ENCODE data around the gene CCDC14. TPM values are rescaled to one million over a fixed set of nuclear protein-coding genes. Genes with fewer than 3 reads are reported as not detected.

CCDC14 gene
- total and polyA plus RNA-seq, 7 donors: 3.6 to 43.8 (median 23.9) TPM

DNA sequence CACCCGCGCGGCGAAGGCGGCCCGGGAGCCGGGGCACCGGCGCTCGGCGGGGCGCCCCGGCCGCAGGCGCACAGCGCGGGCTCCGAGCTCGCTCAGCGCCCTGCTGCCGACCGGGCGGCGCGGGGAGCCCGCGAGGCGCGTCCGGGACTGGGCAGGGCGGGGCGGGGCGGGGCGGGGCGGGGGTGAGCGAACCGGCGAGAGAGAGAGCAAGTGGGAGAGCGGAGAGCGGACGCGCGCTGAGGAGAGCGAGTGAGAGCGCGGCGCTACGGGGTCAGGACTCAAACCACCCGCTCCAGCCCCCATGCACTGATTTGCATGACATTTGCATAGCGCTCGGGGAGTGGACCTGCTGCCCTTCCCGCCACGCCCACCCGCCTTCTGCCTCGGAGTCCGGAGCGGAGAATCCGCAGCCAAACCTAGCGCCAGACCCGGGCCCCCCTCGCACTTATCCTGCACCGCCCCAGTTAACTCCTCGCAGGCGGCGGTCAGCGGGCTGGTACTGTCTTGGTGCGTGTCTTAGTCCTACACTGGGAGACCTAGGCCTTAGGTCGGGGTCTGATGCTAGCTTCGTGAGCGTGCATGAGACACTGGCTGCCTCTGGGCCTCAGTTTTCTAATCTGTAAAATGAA is 76.7 kb downstream of the CCDC14 start, which contains the start of gene MYLK:
MYLK (minus strand) TSS at position 130 of the 629 bp plus-strand sequence. CDS start 90,491 bp downstream, outside the sequence.
- Histone ChIP-seq H3K27me3 (no peaks in the 10 kb centered on the region), H3K4me3 (peak within 1 kb of the TSS; percentile 37 to 65 (median 48)), H3K27ac (peak within 1 kb of the TSS; percentile 46 to 78 (median 67)), H3K36me3 (no peaks in the 10 kb centered on the region), H3K9me3 (no peaks in the 10 kb centered on the region), H3K4me1 (peaks cover 0 to 13% (median 5%) of the 10 kb centered on the region in 4 donors)
- peak; percentile 88 for DNase-seq
- TF ChIP-seq, protein P1, sequence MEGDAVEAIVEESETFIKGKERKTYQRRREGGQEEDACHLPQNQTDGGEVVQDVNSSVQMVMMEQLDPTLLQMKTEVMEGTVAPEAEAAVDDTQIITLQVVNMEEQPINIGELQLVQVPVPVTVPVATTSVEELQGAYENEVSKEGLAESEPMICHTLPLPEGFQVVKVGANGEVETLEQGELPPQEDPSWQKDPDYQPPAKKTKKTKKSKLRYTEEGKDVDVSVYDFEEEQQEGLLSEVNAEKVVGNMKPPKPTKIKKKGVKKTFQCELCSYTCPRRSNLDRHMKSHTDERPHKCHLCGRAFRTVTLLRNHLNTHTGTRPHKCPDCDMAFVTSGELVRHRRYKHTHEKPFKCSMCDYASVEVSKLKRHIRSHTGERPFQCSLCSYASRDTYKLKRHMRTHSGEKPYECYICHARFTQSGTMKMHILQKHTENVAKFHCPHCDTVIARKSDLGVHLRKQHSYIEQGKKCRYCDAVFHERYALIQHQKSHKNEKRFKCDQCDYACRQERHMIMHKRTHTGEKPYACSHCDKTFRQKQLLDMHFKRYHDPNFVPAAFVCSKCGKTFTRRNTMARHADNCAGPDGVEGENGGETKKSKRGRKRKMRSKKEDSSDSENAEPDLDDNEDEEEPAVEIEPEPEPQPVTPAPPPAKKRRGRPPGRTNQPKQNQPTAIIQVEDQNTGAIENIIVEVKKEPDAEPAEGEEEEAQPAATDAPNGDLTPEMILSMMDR (IDR thresholded peaks at IDR 0.05): no peak
- TF ChIP-seq POLR2A (IDR thresholded peaks at IDR 0.05) (no peak), POLR2AphosphoS5 (IDR thresholded peaks at IDR 0.05) (peak in 2 of 4 donors; percentile 8 to 25)
- 2% methylated on average over 70 of the region's 70 CpGs for WGBS, 2 donors
- intact Hi-C loops (cut with DNase I): loop anchor here (10.0 kb wide), 2 partner anchors 140 to 230 kb away; no protein-coding TSS in a partner anchor

DNA sequence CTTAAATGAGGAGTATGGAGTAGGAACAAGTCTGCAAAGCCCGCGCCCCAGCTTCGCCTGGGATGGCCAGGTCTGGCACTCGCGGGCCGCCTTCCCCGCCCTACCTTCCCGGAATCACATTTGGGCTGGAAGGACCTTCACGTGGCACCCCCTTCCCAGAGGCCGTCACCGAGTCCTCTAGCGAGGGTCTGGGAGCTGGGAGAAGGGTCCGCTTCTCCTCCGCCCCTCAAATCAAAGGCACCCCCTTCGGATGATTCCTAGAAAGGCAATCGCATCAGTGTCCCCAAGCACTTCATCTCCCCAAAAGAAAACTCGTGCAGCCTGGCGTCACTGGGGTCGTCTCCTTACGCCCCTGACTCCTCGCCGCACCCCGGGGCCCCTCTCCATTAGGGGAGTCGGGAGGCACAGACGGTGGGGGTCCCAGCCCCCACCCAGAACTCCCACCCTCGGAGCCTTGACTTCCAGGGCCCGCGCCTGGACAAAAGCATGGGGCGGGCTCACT is 77.3 kb downstream of the CCDC14 start:
- Histone ChIP-seq H3K27me3 (no peaks in the 10 kb centered on the region), H3K27ac (peak overlapping the region; percentile 46 to 78 (median 62)), H3K36me3 (no peaks in the 10 kb centered on the region), H3K4me1 (peaks cover 0 to 13% (median 5%) of the 10 kb centered on the region in 4 donors), H3K9me3 (no peaks in the 10 kb centered on the region), H3K4me3 (peak overlapping the region; percentile 37 to 65 (median 48))
- 3% methylated on average over 29 of the region's 29 CpGs for WGBS, 2 donors
- no peak for TF ChIP-seq POLR2AphosphoS5 (IDR thresholded peaks at IDR 0.05)
- TF ChIP-seq EP300 (IDR thresholded peaks at IDR 0.05): no peak
- no peak for TF ChIP-seq POLR2A (IDR thresholded peaks at IDR 0.05)
- TF ChIP-seq, protein P1 (IDR thresholded peaks at IDR 0.05): no peak
- intact Hi-C loops (cut with DNase I): loop anchor here (10.0 kb wide), 2 partner anchors 139 to 229 kb away; no protein-coding TSS in a partner anchor
- no peak for DNase-seq

DNA sequence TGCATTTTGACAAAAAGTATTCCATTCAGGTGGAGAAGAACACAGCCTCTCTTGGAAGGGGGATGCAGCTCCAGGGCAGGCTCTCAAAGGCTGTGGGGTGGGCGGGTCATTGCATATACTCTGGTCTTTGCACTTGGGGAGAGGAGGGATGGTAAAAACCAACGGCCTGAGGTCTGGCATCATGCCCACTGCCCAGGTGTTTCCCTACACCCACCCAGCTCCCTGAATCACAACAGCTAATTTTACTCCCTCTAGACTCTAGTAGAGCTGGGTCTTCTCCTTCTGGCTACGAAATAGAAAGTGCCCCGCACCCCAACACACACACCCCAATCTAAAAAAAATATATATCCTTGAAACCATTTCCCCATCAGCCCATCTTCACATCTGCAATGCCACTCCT is 77.9 kb downstream of the CCDC14 start:
- intact Hi-C loops (cut with DNase I): loop anchor here (10.0 kb wide), 2 partner anchors 138 to 228 kb away; no protein-coding TSS in a partner anchor
- WGBS, 2 donors: 32 to 50% methylated on average over 4 of the region's 4 CpGs

DNA sequence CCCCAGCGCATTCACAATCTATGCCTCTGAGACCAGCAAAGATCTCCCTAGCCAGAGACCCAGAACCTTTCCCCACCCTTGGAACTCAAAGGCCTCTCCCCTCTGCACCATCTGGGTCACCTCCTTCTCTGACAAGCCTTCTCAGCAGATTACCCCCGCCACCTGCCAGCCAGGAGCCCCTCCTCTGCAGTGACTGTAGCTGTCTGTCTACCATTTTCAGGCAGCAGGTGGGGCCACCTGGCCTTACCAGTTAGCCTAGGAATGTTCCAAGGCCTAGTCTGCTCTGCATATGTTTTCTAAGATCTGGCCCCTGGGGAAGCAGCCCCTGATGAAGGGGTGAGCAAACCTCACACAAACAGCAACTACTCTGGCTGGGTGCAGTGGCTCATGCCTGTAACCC is 79.3 kb downstream of the CCDC14 start:
- Histone ChIP-seq H3K4me1 (peaks cover 0 to 13% (median 5%) of the 10 kb centered on the region in 4 donors), H3K27me3 (no peaks in the 10 kb centered on the region), H3K27ac (no peak overlapping the region), H3K9me3 (no peaks in the 10 kb centered on the region), H3K4me3 (no peak overlapping the region), H3K36me3 (no peaks in the 10 kb centered on the region)
- 94 to 98% methylated on average over 2 of the region's 2 CpGs for WGBS, 2 donors
- intact Hi-C loops (cut with DNase I): loop anchor here (10.0 kb wide), 2 partner anchors 137 to 227 kb away; no protein-coding TSS in a partner anchor
- DNase-seq: no peak
- TF ChIP-seq EP300 (IDR thresholded peaks at IDR 0.05): no peak
- TF ChIP-seq POLR2A (IDR thresholded peaks at IDR 0.05): no peak
- no peak for TF ChIP-seq POLR2AphosphoS5 (IDR thresholded peaks at IDR 0.05)
- TF ChIP-seq, protein P1 (IDR thresholded peaks at IDR 0.05): no peak

More for the DNA sequence above, 77.9 kb downstream of the CCDC14 start:
- Histone ChIP-seq H3K27ac (no peak overlapping the region), H3K4me3 (peak overlapping the region in 3 of 4 donors; percentile 39 to 65 (median 57)), H3K4me1 (peaks cover 0 to 13% (median 5%) of the 10 kb centered on the region in 4 donors), H3K36me3 (no peaks in the 10 kb centered on the region), H3K27me3 (no peaks in the 10 kb centered on the region), H3K9me3 (no peaks in the 10 kb centered on the region)
- DNase-seq: no peak
- no peak for TF ChIP-seq POLR2AphosphoS5 (IDR thresholded peaks at IDR 0.05)
- TF ChIP-seq, protein P1 (IDR thresholded peaks at IDR 0.05): no peak
- no peak for TF ChIP-seq EP300 (IDR thresholded peaks at IDR 0.05)
- TF ChIP-seq POLR2A (IDR thresholded peaks at IDR 0.05): no peak
